Dedifferentiated amniotic fluid mesenchymal stem cell (primary cell): Measurements from ENCODE around the gene DTNBP1.
A peak's percentile ranks its signal among the peaks of the same experiment; 100 is the strongest.

ENCODE experiments used
- DNase-seq: peaks from one replicate; pipeline ENCODE4 v3.0.0-alpha.2; 2016; ENCODE audit errors: extremely low spot score

The DTNBP1 gene

DNA sequence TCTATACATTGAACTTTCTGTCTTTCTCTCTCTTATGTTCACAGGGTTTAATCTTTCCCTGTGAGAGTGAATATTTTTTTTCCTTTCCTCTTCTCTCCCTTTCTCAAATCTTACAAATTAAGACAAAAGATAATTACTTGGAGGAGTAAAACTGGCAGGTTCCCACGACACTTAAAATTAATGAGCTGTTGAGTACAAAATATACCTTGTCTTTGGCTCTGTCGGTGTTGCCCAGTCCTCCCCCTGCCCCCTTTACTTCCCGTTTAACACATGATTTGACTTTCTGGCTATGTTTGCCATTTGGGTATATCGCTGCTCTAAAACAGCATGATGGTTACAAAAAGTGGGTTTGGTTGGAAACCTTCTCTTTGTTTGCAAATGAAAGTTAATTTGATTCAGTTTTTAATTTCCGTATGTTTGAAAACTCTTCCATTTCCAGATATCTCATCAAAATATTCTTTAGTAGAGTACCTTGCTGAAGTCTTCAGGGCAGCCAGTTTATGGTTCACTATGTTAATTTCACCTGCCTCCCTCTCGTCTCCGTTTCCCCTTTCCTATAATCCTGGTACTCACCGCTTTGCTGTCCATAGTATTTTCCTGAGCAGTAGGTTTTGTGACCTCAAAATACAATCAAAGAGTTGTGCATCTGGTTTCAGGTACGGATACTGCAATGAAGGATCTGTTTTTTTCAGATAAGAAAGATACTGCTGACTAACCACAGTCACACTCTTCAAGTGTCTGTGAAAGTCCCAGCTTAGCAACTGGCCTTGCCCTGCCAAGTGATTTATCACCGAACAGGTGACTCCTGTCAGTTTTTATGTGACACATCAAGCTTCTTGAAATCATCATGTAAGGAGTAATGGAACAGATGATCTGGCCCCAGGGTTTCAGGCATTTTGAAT, 181.2 kb downstream of the DTNBP1 start:
- no peak for DNase-seq

DNA sequence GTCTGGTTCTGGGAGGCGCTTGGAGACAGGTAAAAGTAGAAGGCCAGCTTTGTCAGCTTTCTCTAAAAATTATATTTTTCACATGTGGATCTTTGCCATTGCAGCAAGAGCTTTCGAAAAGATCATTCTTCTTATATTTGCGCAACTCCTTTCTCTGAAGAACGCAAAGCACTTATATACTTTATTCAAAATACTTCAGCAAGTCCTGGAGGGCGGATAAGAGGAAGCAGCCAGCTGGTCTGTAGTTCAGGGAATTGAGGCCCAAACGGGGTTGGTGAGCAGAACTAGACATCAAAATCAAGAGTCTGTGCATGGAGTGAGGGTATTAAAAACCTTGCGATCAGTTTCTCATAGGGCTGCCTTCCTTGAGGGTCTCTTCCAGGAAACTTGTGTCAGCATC, 182.3 kb downstream of the DTNBP1 start:
- DNase-seq, result no peak

DNA sequence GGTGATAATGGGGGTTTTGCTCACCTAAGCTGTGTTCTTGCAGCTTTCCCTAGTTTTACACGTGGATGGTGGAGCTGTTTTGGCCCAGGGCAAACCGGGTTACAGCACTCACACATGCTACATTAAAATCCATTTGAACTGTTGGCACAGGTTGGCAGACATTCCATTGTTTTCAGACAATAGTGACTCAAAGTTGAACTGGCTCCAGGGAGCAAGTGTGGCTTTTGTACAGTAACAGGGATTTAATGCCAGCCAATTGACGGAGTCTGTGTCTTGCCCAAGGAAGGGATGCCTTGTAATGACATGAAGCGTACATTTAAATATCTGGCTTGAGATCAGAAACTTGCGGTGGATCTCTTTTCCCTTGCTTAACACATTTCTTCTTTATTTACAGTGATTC, 183.1 kb downstream of the DTNBP1 start:
- DNase-seq, result no peak

DNA sequence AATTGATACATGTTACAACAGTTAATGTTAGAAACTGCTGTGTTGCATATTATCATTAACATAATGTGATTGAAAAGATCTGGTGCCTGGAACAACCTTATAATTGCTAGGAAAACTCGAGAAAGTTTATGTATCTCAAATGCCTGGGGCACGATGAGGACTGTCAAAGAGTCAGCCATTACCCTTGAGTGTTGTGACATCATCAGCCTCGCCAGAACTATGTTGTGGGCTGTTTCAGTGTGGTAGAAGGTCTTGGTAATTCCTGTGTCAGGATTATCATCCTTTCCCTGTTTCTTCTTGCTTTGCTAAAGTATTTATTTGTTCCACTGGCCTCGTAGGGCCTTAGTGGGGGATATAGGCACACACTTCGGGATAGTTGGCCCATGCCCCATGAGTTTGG, 185.1 kb downstream of the DTNBP1 start:
- no peak for DNase-seq

DNA sequence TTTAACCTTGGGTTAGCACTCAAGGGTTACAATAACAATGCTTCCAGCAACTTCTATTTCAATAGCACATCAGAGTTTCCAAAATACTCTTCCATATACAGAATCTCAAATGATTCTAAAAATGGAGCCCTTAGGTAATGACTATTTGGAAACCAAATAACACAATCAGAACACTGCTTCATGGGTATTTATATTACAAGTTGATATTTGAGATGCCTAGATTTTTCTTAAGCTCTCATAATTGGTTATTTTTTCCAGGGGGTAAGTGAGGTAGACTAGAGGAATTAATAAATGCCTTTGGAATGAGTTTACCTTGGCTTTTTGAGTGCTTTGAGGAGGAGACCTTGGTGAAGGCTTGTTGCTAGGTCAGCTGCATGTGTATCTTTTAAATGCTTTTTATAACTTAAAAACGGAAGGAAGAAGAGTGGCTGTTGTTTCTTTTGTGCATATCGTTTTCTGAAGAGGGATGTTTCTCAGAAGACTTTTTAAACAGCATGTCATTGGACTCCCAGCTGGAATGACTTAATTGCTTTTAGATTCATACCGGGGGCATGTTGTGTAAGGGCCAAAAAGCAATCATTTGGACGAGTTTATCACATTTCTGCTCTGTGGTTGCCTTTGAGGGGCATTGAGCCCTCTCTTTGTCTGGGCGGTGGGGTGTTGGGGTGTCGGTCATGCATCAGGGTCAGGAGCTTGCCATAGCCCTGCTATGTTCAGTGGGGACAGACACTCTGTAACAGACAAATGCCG, 186.0 kb downstream of the DTNBP1 start:
- DNase-seq, result no peak

DNA sequence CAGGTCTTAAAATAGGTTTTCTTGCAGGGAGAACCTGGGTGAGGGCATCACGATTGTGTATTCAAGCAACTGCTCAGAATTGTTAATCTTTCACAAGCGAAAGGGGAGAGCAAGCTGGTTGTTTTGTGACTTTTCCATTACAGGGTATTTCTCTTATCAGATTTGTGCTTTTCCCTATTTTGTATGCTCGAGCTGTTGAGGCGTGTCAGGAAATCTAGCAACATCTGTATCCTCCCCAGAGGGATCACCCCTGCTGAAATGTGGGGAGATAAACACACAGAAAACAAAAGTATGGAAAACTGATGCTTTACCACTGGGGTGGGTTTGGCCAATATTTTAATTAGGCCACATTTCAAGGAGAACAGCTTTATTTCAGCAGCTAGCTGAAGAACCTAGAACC, 187.0 kb downstream of the DTNBP1 start:
- no peak for DNase-seq

DNA sequence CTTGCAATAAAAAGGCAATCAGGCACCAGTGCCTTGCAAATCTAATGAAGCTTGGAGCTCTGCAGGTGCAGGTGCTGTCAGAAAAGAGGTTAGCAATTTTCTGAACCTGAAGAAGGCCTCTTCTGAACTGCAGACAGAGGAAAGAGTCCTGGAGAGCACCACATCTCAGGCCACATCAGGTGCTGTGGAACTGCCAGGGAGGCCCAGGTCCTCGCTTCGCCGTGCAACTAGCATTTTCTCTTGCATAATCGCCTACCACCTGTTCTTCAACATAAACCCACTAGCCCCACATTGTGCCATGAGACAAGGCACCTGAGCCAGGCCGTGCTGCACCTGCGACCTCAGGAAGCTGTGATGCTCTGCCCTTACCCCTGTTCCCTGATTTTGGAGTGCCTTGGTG, 187.6 kb downstream of the DTNBP1 start:
- DNase-seq, result no peak

DNA sequence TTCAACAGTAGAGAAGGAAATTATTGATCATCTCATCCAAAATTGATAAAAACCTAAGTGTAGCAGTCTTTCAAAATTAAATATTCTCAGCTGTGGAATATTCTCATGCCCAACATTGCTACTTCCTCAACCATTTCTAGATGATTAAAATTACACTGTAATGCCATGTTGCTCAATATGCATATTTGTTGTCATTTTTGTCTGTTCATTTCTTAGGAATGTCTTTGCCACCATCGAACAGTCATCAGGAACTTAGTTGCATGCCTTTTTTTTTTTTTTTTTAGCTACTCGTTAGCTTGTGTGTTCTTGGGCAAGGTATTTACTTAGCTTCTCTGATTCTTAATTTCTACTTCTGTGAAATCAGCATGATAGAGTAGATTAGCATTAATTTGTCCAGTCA, 188.6 kb downstream of the DTNBP1 start:
- DNase-seq, result peak; percentile 44

DNA sequence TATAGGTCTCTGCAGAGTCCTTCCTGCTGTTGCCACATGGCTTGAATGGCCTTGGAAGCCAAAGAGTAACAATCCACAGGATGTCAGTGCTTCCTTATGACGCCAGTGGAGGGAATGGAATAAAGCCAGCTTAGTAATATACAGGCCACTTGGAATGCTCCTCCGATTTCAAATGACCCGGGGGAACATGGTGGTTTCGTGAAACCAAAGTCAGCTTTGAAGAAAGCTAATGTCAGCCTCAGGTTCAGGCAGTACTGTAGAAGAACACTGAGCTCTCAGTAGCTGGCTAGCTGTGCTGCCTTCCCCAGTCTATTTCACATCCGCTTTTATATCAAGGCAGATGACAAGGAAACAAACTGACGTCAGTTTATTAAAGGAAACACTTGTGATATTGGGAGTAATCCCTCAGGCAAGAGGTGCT, 189.1 kb downstream of the DTNBP1 start:
- no peak for DNase-seq

DNA sequence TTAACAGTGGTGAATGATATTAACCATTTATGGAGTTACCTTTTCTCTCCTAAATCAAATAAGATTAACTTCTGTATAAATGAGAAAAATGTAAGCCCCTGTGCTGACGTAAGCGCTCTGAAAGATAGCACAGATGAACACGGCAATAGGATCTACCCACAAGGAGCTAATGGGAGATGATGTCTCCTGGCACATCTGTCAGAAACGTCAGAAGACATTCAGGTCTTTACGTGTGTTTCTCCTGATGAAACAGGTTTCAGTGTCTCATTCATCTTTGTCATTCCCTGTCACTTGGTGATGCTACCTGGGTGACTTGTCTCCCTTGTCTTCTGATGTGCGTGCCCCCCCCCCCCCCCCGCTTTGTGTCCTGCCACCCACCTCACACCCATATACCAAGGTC, 189.7 kb downstream of the DTNBP1 start:
- DNase-seq, result no peak
